Ishikawa (cell line): ENCODE measurements around the gene GBGT1.

ENCODE experiments used
- NFIC ChIP-seq: IDR thresholded peaks from 2 replicates; pipeline ENCODE4 v1.6.1; 2012
- TAF1 ChIP-seq: IDR thresholded peaks from 2 replicates; pipeline ENCODE4 v1.6.1; 2012; ENCODE audit warnings: low read depth, mild to moderate bottlenecking
- YY1 ChIP-seq: IDR thresholded peaks from 2 replicates; pipeline ENCODE4 v1.6.1; 2012; ENCODE audit warnings: low read depth

- TF ChIP-seq TAF1 = no peak
- no peak for TF ChIP-seq NFIC
- TF ChIP-seq YY1 = no peak
Observed at GRCh38 chr9:133146746-133147411, 16.8 kb downstream of the GBGT1 start.
